ENCODE data around the gene THBS1.

GRCh38 chr15:39610665-39611064 lies 29.8 kb downstream of the THBS1 start:
- no peak for TF ChIP-seq EZH2 (IDR thresholded peaks at IDR 0.05)
- no peak for TF ChIP-seq POLR2AphosphoS5 (IDR thresholded peaks at IDR 0.05; ENCODE audit: borderline replicate concordance, low read depth, low read length)
- TF ChIP-seq FOXP2 (optimal IDR thresholded peaks at IDR 0.05; ENCODE audit: control extremely low read depth, extremely low read length, insufficient read depth) = no peak
